ENCODE data around the gene ARMC12.
"Not testable (repeated sequence)": the region's sequence is repeated elsewhere in the genome, so short reads cannot be mapped to it uniquely, and the experiment has no call there.

ARMC12 gene

GRCh38 chr6:35736982-35737412, at the start of gene ARMC12:
Gene ARMC12 (plus strand): TSS chr6:35737032. CDS start chr6:35737109, 77 bp downstream.
- no peak for TF ChIP-seq POLR2A (IDR thresholded peaks at IDR 0.05; ENCODE audit: low read depth, low read length)
- DNase-seq (ENCODE audit: insufficient read length, low spot score) (no peak), FAIRE-seq (no peak)

- DNase-seq (ENCODE audit: insufficient read length, low spot score) (peak; percentile 46), FAIRE-seq (peak; percentile 48)
- no peak for TF ChIP-seq POLR2A (IDR thresholded peaks at IDR 0.05; ENCODE audit: low read depth, low read length)
Measured at GRCh38 chr6:35687658-35688604, 48.9 kb upstream of the ARMC12 start.

GRCh38 chr6:35688605-35689322, 48.1 kb upstream of the ARMC12 start, which contains the start of gene FKBP5:
Gene FKBP5 (minus strand): TSS chr6:35688915. CDS start chr6:35642824, 46,091 bp downstream.
- peak; percentile 48 for FAIRE-seq
- peak; percentile 91 for TF ChIP-seq POLR2A (IDR thresholded peaks at IDR 0.05; ENCODE audit: low read depth, low read length)
- DNase-seq (ENCODE audit: insufficient read length, low spot score): peak; percentile 92

GRCh38 chr6:35690006-35690405, 46.8 kb upstream of the ARMC12 start:
- not testable (repeated sequence) for DNase-seq (ENCODE audit: insufficient read length, low spot score); FAIRE-seq

- DNase-seq (ENCODE audit: insufficient read length, low spot score): no peak
- TF ChIP-seq POLR2A (IDR thresholded peaks at IDR 0.05; ENCODE audit: low read depth, low read length): no peak
- FAIRE-seq: no peak
Measured at GRCh38 chr6:35690484-35690883, 46.3 kb upstream of the ARMC12 start.

GRCh38 chr6:35691027-35691824, 45.6 kb upstream of the ARMC12 start:
- DNase-seq (ENCODE audit: insufficient read length, low spot score) (no peak), FAIRE-seq (no peak)
- no peak for TF ChIP-seq POLR2A (IDR thresholded peaks at IDR 0.05; ENCODE audit: low read depth, low read length)

- FAIRE-seq (no peak), DNase-seq (ENCODE audit: insufficient read length, low spot score) (peak; percentile 25)
- TF ChIP-seq POLR2A (IDR thresholded peaks at IDR 0.05; ENCODE audit: low read depth, low read length): no peak
Measured at GRCh38 chr6:35694462-35694861, 42.4 kb upstream of the ARMC12 start.

GRCh38 chr6:35698430-35698829, 38.4 kb upstream of the ARMC12 start:
- not testable (repeated sequence) for DNase-seq (ENCODE audit: insufficient read length, low spot score); FAIRE-seq

- no peak for DNase-seq (ENCODE audit: insufficient read length, low spot score)
Measured at GRCh38 chr6:35698858-35699257, 38.0 kb upstream of the ARMC12 start.

GRCh38 chr6:35703554-35703953, 33.3 kb upstream of the ARMC12 start:
- TF ChIP-seq POLR2A (IDR thresholded peaks at IDR 0.05; ENCODE audit: low read depth, low read length): no peak
- DNase-seq (ENCODE audit: insufficient read length, low spot score): no peak
- FAIRE-seq: no peak

More at GRCh38 chr6:35698858-35699257, 38.0 kb upstream of the ARMC12 start:
- no peak for TF ChIP-seq POLR2A (IDR thresholded peaks at IDR 0.05; ENCODE audit: low read depth, low read length)
- no peak for FAIRE-seq

- FAIRE-seq (no peak), DNase-seq (ENCODE audit: insufficient read length, low spot score) (no peak)
Measured at GRCh38 chr6:35706468-35706867, 30.4 kb upstream of the ARMC12 start.

GRCh38 chr6:35707714-35708407, 29.0 kb upstream of the ARMC12 start:
- DNase-seq (ENCODE audit: insufficient read length, low spot score) (no peak), FAIRE-seq (no peak)
- no peak for TF ChIP-seq POLR2A (IDR thresholded peaks at IDR 0.05; ENCODE audit: low read depth, low read length)

More at GRCh38 chr6:35706468-35706867, 30.4 kb upstream of the ARMC12 start:
- no peak for TF ChIP-seq POLR2A (IDR thresholded peaks at IDR 0.05; ENCODE audit: low read depth, low read length)

GRCh38 chr6:35708585-35708984, 28.2 kb upstream of the ARMC12 start:
- no peak for TF ChIP-seq POLR2A (IDR thresholded peaks at IDR 0.05; ENCODE audit: low read depth, low read length)
- no peak for DNase-seq (ENCODE audit: insufficient read length, low spot score)
- FAIRE-seq: no peak

All from H54 (cell line).